Ascending aorta (tissue), 2 donors: ENCODE measurements around the gene PSMG2. TPM values are rescaled to one million over a fixed set of nuclear protein-coding genes. Genes with fewer than 3 reads are reported as not detected.

Source experiments
- DNase-seq, 2 donors: peaks; one replicate each; pipeline ENCODE4 v3.0.0-alpha.2; 2019; ENCODE audit warnings: low spot score in 2 of 2
- H3K27ac ChIP-seq, 2 donors: fragments of 200-600 bp; sonication (generic); one replicate each; pipeline ENCODE4 v1.5.1; 2016 to 2017; ENCODE audit warnings: mild to moderate bottlenecking in 1 of 2
- H3K27me3 ChIP-seq: fragments of 200-600 bp; sonication (generic); one replicate; pipeline ENCODE4 v1.5.1; 2017
- H3K36me3 ChIP-seq, 2 donors: fragments of 200-600 bp; sonication (generic); one replicate each; pipeline ENCODE4 v1.5.1; 2016
- H3K4me1 ChIP-seq, 2 donors: fragments of 200-600 bp; sonication (generic); one replicate each; pipeline ENCODE4 v1.5.1; 2016 to 2017; ENCODE audit warnings: mild to moderate bottlenecking in 1 of 2
- H3K4me3 ChIP-seq, 2 donors: fragments of 200-600 bp; sonication (generic); one replicate each; pipeline ENCODE4 v1.5.1; 2016 to 2017; ENCODE audit warnings: mild to moderate bottlenecking in 1 of 2
- H3K9me3 ChIP-seq, 2 donors: fragments of 200-600 bp; sonication (generic); one replicate each; pipeline ENCODE4 v1.5.1; 2016
- intact Hi-C: fragments of 100-400 bp; cut with DNase I; formaldehyde crosslinking; loops from one replicate; pipeline ENCODE4 v1.15.1; 2023
- total RNA-seq: library from RNA; depleted of rRNA; stranded (reverse); fragments of >200 nt; gene quantifications from one replicate; pipeline ENCODE4 v1.1.0, GENCODE V29; 2016
- TF ChIP-seq, protein P1 (sequence below), 3 experiments: fragments of 200-600 bp in 2 of 3; fragments of 450-650 bp in 1 of 3; sonication (generic) in 2 of 3; IDR thresholded peaks; one replicate each; pipeline ENCODE4 v1.5.1; 2016 to 2019; ENCODE audit warnings: antibody characterized with exemption in 3 of 3, mild to moderate bottlenecking in 1 of 3, moderate library complexity in 1 of 3

The PSMG2 gene
- total RNA-seq, 1 donor from 2014 or later, result 52.2 TPM

DNA sequence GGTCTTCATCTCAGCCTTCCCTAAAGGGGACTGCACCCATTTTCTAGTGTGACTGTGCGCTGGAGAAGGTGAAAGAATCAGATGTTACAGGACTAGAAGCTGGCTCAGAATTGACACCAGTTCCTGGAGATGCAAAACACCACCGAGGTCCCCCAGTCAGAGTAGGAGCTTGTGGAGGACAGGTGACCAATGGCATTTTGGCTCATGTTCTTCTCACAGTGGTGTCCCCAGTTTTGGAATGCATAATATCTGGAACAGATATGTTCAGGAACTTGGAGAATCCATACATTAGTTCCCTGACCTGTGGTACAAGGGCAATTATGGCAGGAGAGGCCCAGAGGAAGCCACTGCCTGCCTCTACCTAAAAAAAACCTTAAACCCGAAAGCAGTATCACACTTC is 66.3 kb downstream of the PSMG2 start:
- intact Hi-C loops, result loop anchor here (10.0 kb wide), 1 partner anchor 56 kb away; no protein-coding TSS in a partner anchor
- Histone ChIP-seq H3K9me3 (no peaks in the 10 kb centered on the region), H3K27ac (no peak overlapping the region), H3K27me3 (no peaks in the 10 kb centered on the region), H3K4me3 (no peak overlapping the region), H3K4me1 (no peaks in the 10 kb centered on the region), H3K36me3 (no peaks in the 10 kb centered on the region)
- TF ChIP-seq, protein P1, sequence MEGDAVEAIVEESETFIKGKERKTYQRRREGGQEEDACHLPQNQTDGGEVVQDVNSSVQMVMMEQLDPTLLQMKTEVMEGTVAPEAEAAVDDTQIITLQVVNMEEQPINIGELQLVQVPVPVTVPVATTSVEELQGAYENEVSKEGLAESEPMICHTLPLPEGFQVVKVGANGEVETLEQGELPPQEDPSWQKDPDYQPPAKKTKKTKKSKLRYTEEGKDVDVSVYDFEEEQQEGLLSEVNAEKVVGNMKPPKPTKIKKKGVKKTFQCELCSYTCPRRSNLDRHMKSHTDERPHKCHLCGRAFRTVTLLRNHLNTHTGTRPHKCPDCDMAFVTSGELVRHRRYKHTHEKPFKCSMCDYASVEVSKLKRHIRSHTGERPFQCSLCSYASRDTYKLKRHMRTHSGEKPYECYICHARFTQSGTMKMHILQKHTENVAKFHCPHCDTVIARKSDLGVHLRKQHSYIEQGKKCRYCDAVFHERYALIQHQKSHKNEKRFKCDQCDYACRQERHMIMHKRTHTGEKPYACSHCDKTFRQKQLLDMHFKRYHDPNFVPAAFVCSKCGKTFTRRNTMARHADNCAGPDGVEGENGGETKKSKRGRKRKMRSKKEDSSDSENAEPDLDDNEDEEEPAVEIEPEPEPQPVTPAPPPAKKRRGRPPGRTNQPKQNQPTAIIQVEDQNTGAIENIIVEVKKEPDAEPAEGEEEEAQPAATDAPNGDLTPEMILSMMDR (IDR thresholded peaks at IDR 0.05), result no peak
- no peak for DNase-seq

GRCh38 chr18:12769644-12770440 is 67.0 kb downstream of the PSMG2 start:
- no peak overlapping the region for H3K4me3 ChIP-seq
- intact Hi-C loops, result loop anchor here (10.0 kb wide), 1 partner anchor 55 kb away; no protein-coding TSS in a partner anchor
- no peak for DNase-seq
- no peaks in the 10 kb centered on the region for H3K4me1 ChIP-seq
- H3K36me3 ChIP-seq, result no peaks in the 10 kb centered on the region
- H3K9me3 ChIP-seq, result no peaks in the 10 kb centered on the region
- no peak overlapping the region for H3K27ac ChIP-seq
- TF ChIP-seq, protein P1 (IDR thresholded peaks at IDR 0.05), result no peak
- H3K27me3 ChIP-seq, result no peaks in the 10 kb centered on the region

DNA sequence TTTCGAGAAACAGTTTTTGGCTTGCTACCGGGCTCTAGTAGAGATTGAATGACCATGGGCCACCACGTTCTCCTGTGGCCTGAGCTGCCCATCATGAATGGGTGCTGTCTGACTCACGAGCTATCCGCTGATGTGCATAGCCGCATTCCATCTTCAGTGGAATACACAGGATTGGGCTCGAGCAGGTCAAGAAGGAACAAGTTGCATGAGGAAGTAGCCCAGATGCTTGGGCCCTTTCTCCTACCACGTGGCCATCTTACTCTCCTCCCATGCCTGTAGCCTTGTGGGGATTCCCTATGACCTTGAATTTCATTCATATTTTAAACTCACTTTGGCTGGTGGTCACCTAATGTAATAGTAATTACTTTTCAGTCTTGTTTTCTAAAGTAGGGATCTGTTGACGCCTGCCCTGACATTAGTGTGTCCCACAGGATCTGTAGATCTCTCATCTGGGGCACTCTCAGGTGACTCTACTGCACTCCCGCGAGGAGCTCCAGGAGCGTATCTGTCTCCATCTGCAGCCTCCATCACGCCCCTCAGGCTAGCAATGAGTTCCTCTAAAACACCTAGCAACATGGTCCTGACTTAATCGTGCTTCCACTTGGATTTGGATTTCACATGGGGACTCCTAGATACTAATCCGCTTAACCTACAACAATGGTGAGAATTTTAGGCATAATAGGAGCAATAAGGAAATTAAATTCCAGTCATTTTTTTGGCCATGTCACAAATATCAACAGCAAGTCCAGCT is 67.8 kb downstream of the PSMG2 start:
- H3K27me3 ChIP-seq, result no peaks in the 10 kb centered on the region
- H3K27ac ChIP-seq, result no peak overlapping the region
- H3K36me3 ChIP-seq, result no peaks in the 10 kb centered on the region
- DNase-seq, result no peak
- no peaks in the 10 kb centered on the region for H3K9me3 ChIP-seq
- TF ChIP-seq, protein P1 (IDR thresholded peaks at IDR 0.05), result no peak
- no peaks in the 10 kb centered on the region for H3K4me1 ChIP-seq
- intact Hi-C loops, result no loop called here
- no peak overlapping the region for H3K4me3 ChIP-seq

GRCh38 chr18:12772111-12772510 is 69.3 kb downstream of the PSMG2 start:
- DNase-seq, result no peak
- TF ChIP-seq, protein P1 (IDR thresholded peaks at IDR 0.05), result no peak
- no peak overlapping the region for H3K27ac ChIP-seq
- no peaks in the 10 kb centered on the region for H3K27me3 ChIP-seq
- no peaks in the 10 kb centered on the region for H3K4me1 ChIP-seq
- intact Hi-C loops, result no loop called here
- H3K36me3 ChIP-seq, result no peaks in the 10 kb centered on the region
- H3K4me3 ChIP-seq, result no peak overlapping the region
- H3K9me3 ChIP-seq, result no peaks in the 10 kb centered on the region

DNA sequence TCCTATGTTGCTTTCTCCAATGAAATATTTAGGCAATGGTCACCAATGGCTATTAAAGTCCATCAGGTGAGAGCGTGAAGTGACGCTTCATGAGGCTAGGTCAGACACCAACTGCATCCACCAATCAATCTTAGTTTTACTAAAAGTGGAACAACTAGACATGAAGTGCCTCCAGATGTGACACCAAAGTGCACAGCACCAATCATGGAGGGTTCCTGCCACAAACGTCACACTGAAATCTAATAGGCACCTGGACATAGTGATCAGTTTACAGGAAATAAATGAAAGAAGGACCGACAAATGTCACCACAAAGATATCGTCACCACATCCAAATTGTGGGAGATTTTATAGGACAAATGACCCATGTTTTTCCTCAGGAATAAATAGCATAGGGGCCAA is 70.5 kb downstream of the PSMG2 start:
- TF ChIP-seq, protein P1 (IDR thresholded peaks at IDR 0.05), result no peak
- DNase-seq, result no peak
- no peak overlapping the region for H3K4me3 ChIP-seq
- no peaks in the 10 kb centered on the region for H3K9me3 ChIP-seq
- H3K27ac ChIP-seq, result no peak overlapping the region
- no peaks in the 10 kb centered on the region for H3K36me3 ChIP-seq
- H3K27me3 ChIP-seq, result no peaks in the 10 kb centered on the region
- intact Hi-C loops, result no loop called here
- no peaks in the 10 kb centered on the region for H3K4me1 ChIP-seq
